ENCODE measurements around the gene TSTD2.

DNA sequence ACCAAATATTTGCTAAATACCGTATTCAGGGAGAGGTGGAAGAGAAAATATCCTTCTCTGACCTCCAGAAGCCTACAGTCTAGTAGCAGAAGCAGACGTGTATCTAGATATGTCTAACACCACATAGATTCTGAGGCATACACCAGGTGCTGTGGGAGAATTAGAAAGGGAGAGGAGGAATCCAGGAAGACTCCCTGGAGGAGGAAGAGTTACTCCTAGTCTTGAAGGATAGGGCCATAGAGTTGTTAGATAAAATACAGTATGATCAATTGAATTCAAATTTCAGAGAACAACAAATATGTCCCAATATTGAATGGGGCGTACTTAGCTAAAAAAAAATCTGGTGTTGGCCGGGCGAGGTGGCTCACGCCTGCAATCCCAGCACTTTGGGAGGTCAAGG, 73.0 kb downstream of the TSTD2 start:
- TF ChIP-seq, protein P1, sequence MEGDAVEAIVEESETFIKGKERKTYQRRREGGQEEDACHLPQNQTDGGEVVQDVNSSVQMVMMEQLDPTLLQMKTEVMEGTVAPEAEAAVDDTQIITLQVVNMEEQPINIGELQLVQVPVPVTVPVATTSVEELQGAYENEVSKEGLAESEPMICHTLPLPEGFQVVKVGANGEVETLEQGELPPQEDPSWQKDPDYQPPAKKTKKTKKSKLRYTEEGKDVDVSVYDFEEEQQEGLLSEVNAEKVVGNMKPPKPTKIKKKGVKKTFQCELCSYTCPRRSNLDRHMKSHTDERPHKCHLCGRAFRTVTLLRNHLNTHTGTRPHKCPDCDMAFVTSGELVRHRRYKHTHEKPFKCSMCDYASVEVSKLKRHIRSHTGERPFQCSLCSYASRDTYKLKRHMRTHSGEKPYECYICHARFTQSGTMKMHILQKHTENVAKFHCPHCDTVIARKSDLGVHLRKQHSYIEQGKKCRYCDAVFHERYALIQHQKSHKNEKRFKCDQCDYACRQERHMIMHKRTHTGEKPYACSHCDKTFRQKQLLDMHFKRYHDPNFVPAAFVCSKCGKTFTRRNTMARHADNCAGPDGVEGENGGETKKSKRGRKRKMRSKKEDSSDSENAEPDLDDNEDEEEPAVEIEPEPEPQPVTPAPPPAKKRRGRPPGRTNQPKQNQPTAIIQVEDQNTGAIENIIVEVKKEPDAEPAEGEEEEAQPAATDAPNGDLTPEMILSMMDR (IDR thresholded peaks at IDR 0.05), result no peak
- TF ChIP-seq POLR2A (IDR thresholded peaks at IDR 0.05), result no peak
